ENCODE measurements around the gene DYNLT1.

DNA sequence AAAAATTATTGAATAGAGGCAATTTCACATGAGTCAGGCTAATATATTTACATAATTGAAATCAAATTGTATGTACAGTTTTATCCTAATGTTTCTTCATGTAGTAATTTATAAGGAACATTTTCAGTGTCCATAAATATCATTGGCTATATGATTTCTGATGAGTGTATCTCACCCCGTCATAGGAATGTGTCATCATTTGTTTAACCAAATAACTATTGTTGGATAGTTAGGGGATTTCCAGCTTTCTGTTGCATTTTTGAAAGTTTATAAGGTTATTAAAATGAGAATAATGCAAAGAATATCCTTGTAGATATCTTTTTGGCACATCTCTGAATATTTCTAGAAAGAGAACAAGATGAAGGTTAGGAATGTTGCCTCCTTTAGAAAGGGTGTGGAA lies 44.3 kb upstream of the DYNLT1 start:
- TF ChIP-seq, protein P1, sequence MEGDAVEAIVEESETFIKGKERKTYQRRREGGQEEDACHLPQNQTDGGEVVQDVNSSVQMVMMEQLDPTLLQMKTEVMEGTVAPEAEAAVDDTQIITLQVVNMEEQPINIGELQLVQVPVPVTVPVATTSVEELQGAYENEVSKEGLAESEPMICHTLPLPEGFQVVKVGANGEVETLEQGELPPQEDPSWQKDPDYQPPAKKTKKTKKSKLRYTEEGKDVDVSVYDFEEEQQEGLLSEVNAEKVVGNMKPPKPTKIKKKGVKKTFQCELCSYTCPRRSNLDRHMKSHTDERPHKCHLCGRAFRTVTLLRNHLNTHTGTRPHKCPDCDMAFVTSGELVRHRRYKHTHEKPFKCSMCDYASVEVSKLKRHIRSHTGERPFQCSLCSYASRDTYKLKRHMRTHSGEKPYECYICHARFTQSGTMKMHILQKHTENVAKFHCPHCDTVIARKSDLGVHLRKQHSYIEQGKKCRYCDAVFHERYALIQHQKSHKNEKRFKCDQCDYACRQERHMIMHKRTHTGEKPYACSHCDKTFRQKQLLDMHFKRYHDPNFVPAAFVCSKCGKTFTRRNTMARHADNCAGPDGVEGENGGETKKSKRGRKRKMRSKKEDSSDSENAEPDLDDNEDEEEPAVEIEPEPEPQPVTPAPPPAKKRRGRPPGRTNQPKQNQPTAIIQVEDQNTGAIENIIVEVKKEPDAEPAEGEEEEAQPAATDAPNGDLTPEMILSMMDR (IDR thresholded peaks at IDR 0.05), result no peak
- TF ChIP-seq POLR2A (IDR thresholded peaks at IDR 0.05), result no peak

Measured in Peyer's patch (tissue), 4 donors.